T-helper 17 cell (primary cell): ENCODE measurements around the gene ANKRD44. TPM values are rescaled to one million over a fixed set of nuclear protein-coding genes. Genes with fewer than 3 reads are reported as not detected.

Experiments
- ATAC-seq: fragments of 150-1000 bp; cut with Tn5 transposase; 2 replicates; pipeline ENCODE4 v1.10.0; 2021; ENCODE audit warnings: mild to moderate bottlenecking, moderate library complexity
- DNase-seq, 3 donors: peaks; one replicate each; pipeline versions ENCODE4 v3.0.0 to v3.0.0-alpha.2; 2020 to 2021
- H3K9me3 ChIP-seq: one replicate; pipeline ENCODE4 v1.7.0; 2013; ENCODE audit warnings: low read length, mild to moderate bottlenecking; ENCODE audit not compliant: control insufficient read depth, poor library complexity, severe bottlenecking
- H3K27ac Mint-ChIP-seq: one replicate; pipeline ENCODE4 v1.8.0; 2022; ENCODE audit warnings: mild to moderate bottlenecking, moderate library complexity, mixed read lengths
- H3K27me3 Mint-ChIP-seq: one replicate; pipeline ENCODE4 v1.8.0; 2022; ENCODE audit warnings: mixed read lengths
- H3K36me3 Mint-ChIP-seq: one replicate; pipeline ENCODE4 v1.8.0; 2022; ENCODE audit warnings: low read depth, mixed read lengths
- H3K4me1 Mint-ChIP-seq: one replicate; pipeline ENCODE4 v1.8.0; 2022; ENCODE audit warnings: mild to moderate bottlenecking, mixed read lengths
- H3K4me3 Mint-ChIP-seq: one replicate; pipeline ENCODE4 v1.8.0; 2022; ENCODE audit warnings: mild to moderate bottlenecking, moderate library complexity, mixed read lengths
- total RNA-seq, 4 donors: library from RNA in 2 of 4; stranded (reverse) in 2 of 4; gene quantifications; one replicate each; pipeline ENCODE4 v1.2.3 and lab custom pipeline; 2022 to 2026

The ANKRD44 gene
- total RNA-seq, 2 donors from 2014 or later = 232 to 246 TPM

- peak overlapping the region; percentile 66 for H3K27ac Mint-ChIP-seq
- H3K4me3 Mint-ChIP-seq = no peak overlapping the region
- peaks cover 33% of the 10 kb centered on the region for H3K4me1 Mint-ChIP-seq
- ATAC-seq = no peak
- H3K9me3 ChIP-seq = no peaks in the 10 kb centered on the region
- H3K27me3 Mint-ChIP-seq = no peaks in the 10 kb centered on the region
- no peak for DNase-seq
- H3K36me3 Mint-ChIP-seq = peaks cover 3% of the 10 kb centered on the region
Measured at GRCh38 chr2:197176522-197176921, 134.1 kb downstream of the ANKRD44 start.

GRCh38 chr2:197174539-197175094, 136.0 kb downstream of the ANKRD44 start:
- Mint-ChIP-seq H3K4me3 (no peak overlapping the region), H3K4me1 (peaks cover 38% of the 10 kb centered on the region), H3K36me3 (peaks cover 5% of the 10 kb centered on the region)

GRCh38 chr2:197171582-197171981, 139.0 kb downstream of the ANKRD44 start:
- peak overlapping the region; percentile 94 for H3K27ac Mint-ChIP-seq
- no peak for ATAC-seq
- no peaks in the 10 kb centered on the region for H3K27me3 Mint-ChIP-seq

More at GRCh38 chr2:197174539-197175094, 136.0 kb downstream of the ANKRD44 start:
- H3K27ac Mint-ChIP-seq = peak overlapping the region; percentile 83
- ATAC-seq = peak; percentile 33
- DNase-seq = no peak
- H3K9me3 ChIP-seq = no peaks in the 10 kb centered on the region
- H3K27me3 Mint-ChIP-seq = no peaks in the 10 kb centered on the region

GRCh38 chr2:197170208-197170607, 140.4 kb downstream of the ANKRD44 start:
- Mint-ChIP-seq H3K4me3 (no peak overlapping the region), H3K27me3 (no peaks in the 10 kb centered on the region), H3K4me1 (peaks cover 59% of the 10 kb centered on the region), H3K36me3 (peaks cover 7% of the 10 kb centered on the region), H3K27ac (peak overlapping the region; percentile 94)
- no peak for DNase-seq
- H3K9me3 ChIP-seq = no peaks in the 10 kb centered on the region
- no peak for ATAC-seq

More at GRCh38 chr2:197171582-197171981, 139.0 kb downstream of the ANKRD44 start:
- no peak for DNase-seq
- peaks cover 51% of the 10 kb centered on the region for H3K4me1 Mint-ChIP-seq
- no peak overlapping the region for H3K4me3 Mint-ChIP-seq
- peaks cover 7% of the 10 kb centered on the region for H3K36me3 Mint-ChIP-seq
- H3K9me3 ChIP-seq = no peaks in the 10 kb centered on the region

- Mint-ChIP-seq H3K27me3 (no peaks in the 10 kb centered on the region), H3K36me3 (peaks cover 3% of the 10 kb centered on the region), H3K4me3 (peak overlapping the region; percentile 64), H3K27ac (peak overlapping the region; percentile 94), H3K4me1 (peaks cover 59% of the 10 kb centered on the region)
- DNase-seq (peak; percentile 31 to 55 (median 39)), ATAC-seq (peak; percentile 87)
- H3K9me3 ChIP-seq = no peaks in the 10 kb centered on the region
Measured at GRCh38 chr2:197168705-197169104, 141.9 kb downstream of the ANKRD44 start.

- ATAC-seq (no peak), DNase-seq (no peak)
- Mint-ChIP-seq H3K27ac (peak overlapping the region; percentile 94), H3K36me3 (peaks cover 3% of the 10 kb centered on the region), H3K4me1 (peaks cover 62% of the 10 kb centered on the region), H3K27me3 (no peaks in the 10 kb centered on the region), H3K4me3 (no peak overlapping the region)
- H3K9me3 ChIP-seq = no peaks in the 10 kb centered on the region
Measured at GRCh38 chr2:197167608-197168314, 142.8 kb downstream of the ANKRD44 start.

- Mint-ChIP-seq H3K4me3 (peak overlapping the region; percentile 36), H3K27me3 (no peaks in the 10 kb centered on the region), H3K27ac (peak overlapping the region; percentile 93), H3K36me3 (peaks cover 2% of the 10 kb centered on the region), H3K4me1 (peaks cover 66% of the 10 kb centered on the region)
- DNase-seq = no peak
- ATAC-seq = no peak
- no peaks in the 10 kb centered on the region for H3K9me3 ChIP-seq
Measured at GRCh38 chr2:197165020-197165419, 145.6 kb downstream of the ANKRD44 start.

- DNase-seq (no peak), ATAC-seq (no peak)
- H3K27me3 Mint-ChIP-seq = no peaks in the 10 kb centered on the region
- H3K4me3 Mint-ChIP-seq = no peak overlapping the region
- no peaks in the 10 kb centered on the region for H3K9me3 ChIP-seq
- H3K27ac Mint-ChIP-seq = peak overlapping the region; percentile 93
- peaks cover 2% of the 10 kb centered on the region for H3K36me3 Mint-ChIP-seq
- peaks cover 67% of the 10 kb centered on the region for H3K4me1 Mint-ChIP-seq
Measured at GRCh38 chr2:197164141-197164754, 146.3 kb downstream of the ANKRD44 start.

GRCh38 chr2:197163712-197164140, 146.9 kb downstream of the ANKRD44 start:
- H3K27ac Mint-ChIP-seq = peak overlapping the region; percentile 93
- no peak for DNase-seq
- no peaks in the 10 kb centered on the region for H3K9me3 ChIP-seq
- no peak overlapping the region for H3K4me3 Mint-ChIP-seq
- no peaks in the 10 kb centered on the region for H3K27me3 Mint-ChIP-seq
- H3K36me3 Mint-ChIP-seq = peaks cover 4% of the 10 kb centered on the region
- peaks cover 66% of the 10 kb centered on the region for H3K4me1 Mint-ChIP-seq
- no peak for ATAC-seq

GRCh38 chr2:197161774-197162173, 148.8 kb downstream of the ANKRD44 start:
- ATAC-seq = no peak
- Mint-ChIP-seq H3K4me3 (no peak overlapping the region), H3K27me3 (no peaks in the 10 kb centered on the region), H3K36me3 (peaks cover 2% of the 10 kb centered on the region), H3K27ac (peak overlapping the region; percentile 93), H3K4me1 (peaks cover 60% of the 10 kb centered on the region)
- no peak for DNase-seq
- H3K9me3 ChIP-seq = no peaks in the 10 kb centered on the region

GRCh38 chr2:197159661-197160211, 150.8 kb downstream of the ANKRD44 start:
- Mint-ChIP-seq H3K4me3 (peak overlapping the region; percentile 34), H3K4me1 (peaks cover 50% of the 10 kb centered on the region), H3K27ac (peak overlapping the region; percentile 93), H3K27me3 (no peaks in the 10 kb centered on the region), H3K36me3 (peaks cover 2% of the 10 kb centered on the region)
- ATAC-seq (peak; percentile 86), DNase-seq (peak in 1 of 3 donors; percentile 31)
- H3K9me3 ChIP-seq = no peaks in the 10 kb centered on the region

GRCh38 chr2:197158591-197159550, 151.7 kb downstream of the ANKRD44 start:
- Mint-ChIP-seq H3K4me3 (peak overlapping the region; percentile 10), H3K27ac (peak overlapping the region; percentile 93), H3K4me1 (peaks cover 51% of the 10 kb centered on the region), H3K27me3 (no peaks in the 10 kb centered on the region), H3K36me3 (peaks cover 2% of the 10 kb centered on the region)
- DNase-seq = no peak
- ATAC-seq = no peak
- H3K9me3 ChIP-seq = no peaks in the 10 kb centered on the region
